HCT116 (cell line): Measurements from ENCODE around the gene CGNL1. TPM values are rescaled to one million over a fixed set of nuclear protein-coding genes. Genes with fewer than 3 reads are reported as not detected.

Source experiments
- ATAC-seq: fragments of 200-7000 bp; cut with Tn5 transposase; 2 replicates; pipeline ENCODE4 v1.9.1; 2020; ENCODE audit warnings: mild to moderate bottlenecking, moderate library complexity
- BruUV-seq: library from RNA; stranded (reverse); fragments of 400-500 nt; replicated peaks from 2 replicates; lab custom pipeline; 2021; lab: Mats Ljungman, UMichigan
- CTCF ChIA-PET: fragments of 300-600 bp; sonication (Branson Sonifier 250); formaldehyde crosslinking; loops from one replicate; lab custom pipeline; 2021; ENCODE audit warnings: antibody characterized with exemption; lab: Charles Lee
- POLR2A ChIA-PET: fragments of 300-600, 350-600 bp; sonication (Branson Sonifier 250); formaldehyde crosslinking; loops from one replicate; lab custom pipeline; 2021; ENCODE audit warnings: antibody characterized with exemption; lab: Charles Lee
- RAD21 ChIA-PET, 2 experiments: fragments of 300-600 bp; sonication (Branson Sonifier 250); formaldehyde crosslinking; loops; one replicate each; lab custom pipeline; 2023; ENCODE audit warnings: low total read pairs in 2 of 2; ENCODE audit not compliant: uncharacterized antibody in 2 of 2, unreplicated experiment in 2 of 2, low non-redundant PET in 1 of 2; lab: Charles Lee
- DNase-seq: peaks from one replicate; pipeline ENCODE4 v3.0.0-alpha.2; 2010; ENCODE audit warnings: low read depth, low spot score
- H2AFZ ChIP-seq: fragments of 200-600 bp; shearing (Covaris generic), sonication (generic); 2 replicates; pipeline ENCODE4 v1.6.1; 2017; ENCODE audit warnings: low read depth, mixed run types, mixed read lengths, antibody characterized with exemption, low read length; ENCODE audit not compliant: poor library complexity, severe bottlenecking
- H3K27ac ChIP-seq: 2 replicates; pipeline ENCODE4 v1.5.1; 2012; ENCODE audit warnings: low read depth, low read length
- H3K27me3 ChIP-seq: fragments of 200-600 bp; sonication (generic); 2 replicates; pipeline ENCODE4 v1.6.1; 2016; ENCODE audit warnings: mixed run types, low read length, mixed read lengths; ENCODE audit not compliant: insufficient read depth
- H3K36me3 ChIP-seq, 2 experiments: fragments of 200-500 bp in 1 of 2; fragments of 200-600 bp in 1 of 2; sonication (Bioruptor generic) in 1 of 2; sonication (generic) in 1 of 2; 2 replicates each; pipeline versions ENCODE4 v1.5.1 to v1.6.1; 2014 to 2016; ENCODE audit warnings: low read length in 2 of 2, inconsistent platforms in 1 of 2, mixed read lengths in 1 of 2, mixed run types in 1 of 2; ENCODE audit not compliant: insufficient read depth in 2 of 2, control insufficient read depth in 1 of 2
- H3K4me1 ChIP-seq, 2 experiments: fragments of 200-600 bp in 1 of 2; sonication (generic) in 1 of 2; 2 replicates each; pipeline versions ENCODE4 v1.5.1 to v1.6.1; 2012 to 2017; ENCODE audit warnings: low read length in 2 of 2, inconsistent platforms in 1 of 2, mild to moderate bottlenecking in 1 of 2, mixed read lengths in 1 of 2, mixed run types in 1 of 2, moderate library complexity in 1 of 2; ENCODE audit not compliant: insufficient read depth in 2 of 2, control insufficient read depth in 1 of 2
- H3K4me2 ChIP-seq: fragments of 200-600 bp; sonication (generic); 2 replicates; pipeline ENCODE4 v1.6.1; 2017; ENCODE audit warnings: mixed run types, low read length, mixed read lengths
- H3K4me3 ChIP-seq, 2 experiments: fragments of 200-600 bp in 1 of 2; sonication (generic) in 1 of 2; replicated peaks in 1 of 2; 2 replicates each; pipeline ENCODE4 v1.5.1; 2011 to 2016; ENCODE audit warnings: low read length in 2 of 2, control low read depth in 1 of 2, low read depth in 1 of 2, mild to moderate bottlenecking in 1 of 2, mixed read lengths in 1 of 2, mixed run types in 1 of 2
- H3K79me2 ChIP-seq: fragments of 200-600 bp; sonication (generic); 2 replicates; pipeline ENCODE4 v1.6.1; 2017; ENCODE audit warnings: mild to moderate bottlenecking, mixed run types, low read length, moderate library complexity, mixed read lengths; ENCODE audit not compliant: insufficient read depth
- H3K9ac ChIP-seq: fragments of 200-600 bp; sonication (generic); 2 replicates; pipeline ENCODE4 v1.6.1; 2016; ENCODE audit warnings: low read length, mixed read lengths
- H3K9me2 ChIP-seq: fragments of 200-600 bp; sonication (generic), shearing (Covaris generic); 2 replicates; pipeline ENCODE4 v1.6.1; 2017; ENCODE audit warnings: mixed run types, mild to moderate bottlenecking, moderate library complexity; ENCODE audit not compliant: insufficient read depth
- H3K9me3 ChIP-seq, 2 experiments: fragments of 200-500 bp in 1 of 2; fragments of 200-600 bp in 1 of 2; sonication (Bioruptor generic) in 1 of 2; sonication (generic) in 1 of 2; 2 replicates each; pipeline ENCODE4 v1.6.1; 2014 to 2017; ENCODE audit warnings: low read length in 2 of 2, mixed read lengths in 2 of 2, inconsistent platforms in 1 of 2, low read depth in 1 of 2, mild to moderate bottlenecking in 1 of 2, mixed run types in 1 of 2, moderate library complexity in 1 of 2; ENCODE audit not compliant: control insufficient read depth in 1 of 2, insufficient read depth in 1 of 2
- H4K20me1 ChIP-seq: fragments of 200-600 bp; sonication (generic), shearing (Covaris generic); 2 replicates; pipeline ENCODE4 v1.6.1; 2017; ENCODE audit warnings: mixed run types, mild to moderate bottlenecking, moderate library complexity; ENCODE audit not compliant: insufficient read depth
- intact Hi-C: fragments of 100-400 bp; cut with micrococcal nuclease; formaldehyde crosslinking; loops from 2 replicates; pipeline ENCODE4 v1.10.0; 2022
- total RNA-seq: library from RNA; stranded (reverse); gene quantifications from one replicate; pipeline ENCODE4 v1.2.1, GENCODE V29; 2021; ENCODE audit not compliant: unreplicated experiment
- TF ChIP-seq, protein P1 (sequence below): IDR thresholded peaks from 2 replicates; pipeline ENCODE4 v1.6.1; 2012
- TF ChIP-seq, protein P2 (sequence below), 3 experiments: fragments of 200-600 bp in 1 of 3; sonication (generic) in 1 of 3; IDR thresholded peaks in 2 of 3; conservative IDR thresholded peaks in 1 of 3; 2 replicates each; pipeline ENCODE4 v1.5.1; 2012 to 2017; ENCODE audit warnings: low read depth in 2 of 3, low read length in 2 of 3, antibody characterized with exemption in 1 of 3, borderline replicate concordance in 1 of 3, control low read depth in 1 of 3, mild to moderate bottlenecking in 1 of 3, mixed read lengths in 1 of 3, mixed run types in 1 of 3, moderate library complexity in 1 of 3; ENCODE audit not compliant: insufficient read depth in 1 of 3
- TF ChIP-seq, protein P3 (sequence below): IDR thresholded peaks from 2 replicates; pipeline ENCODE4 v1.6.1; 2012; ENCODE audit warnings: low read depth

The CGNL1 gene
- total RNA-seq, 1 experiment from 2014 or later, result 2.2 TPM

DNA sequence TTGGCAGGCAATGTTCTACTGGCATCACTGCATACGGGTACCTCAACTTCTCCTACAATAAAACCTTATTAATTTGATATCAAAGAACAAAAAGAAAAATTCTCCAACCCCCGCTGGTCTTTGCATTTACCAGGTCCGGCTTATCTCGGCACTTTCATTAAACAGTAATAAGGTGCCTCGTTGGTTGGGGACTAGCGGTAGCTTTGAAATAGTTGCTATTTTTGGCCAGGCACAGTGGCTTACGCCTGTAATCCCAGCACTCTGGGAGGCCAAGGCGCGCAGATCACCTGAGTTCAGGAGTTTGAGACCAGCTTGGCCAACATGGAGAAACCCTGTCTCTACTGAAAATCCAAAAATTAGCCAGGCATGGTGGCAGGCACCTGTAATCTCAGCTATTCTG is 32.0 kb upstream of the CGNL1 start:
- no peak for DNase-seq
- intact Hi-C loops, result loop anchor here (5.0 to 10.0 kb wide), 3 partner anchors 518 to 841 kb away; no protein-coding TSS in a partner anchor
- TF ChIP-seq, protein P1, sequence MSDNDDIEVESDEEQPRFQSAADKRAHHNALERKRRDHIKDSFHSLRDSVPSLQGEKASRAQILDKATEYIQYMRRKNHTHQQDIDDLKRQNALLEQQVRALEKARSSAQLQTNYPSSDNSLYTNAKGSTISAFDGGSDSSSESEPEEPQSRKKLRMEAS, result no peak
- TF ChIP-seq, protein P2, sequence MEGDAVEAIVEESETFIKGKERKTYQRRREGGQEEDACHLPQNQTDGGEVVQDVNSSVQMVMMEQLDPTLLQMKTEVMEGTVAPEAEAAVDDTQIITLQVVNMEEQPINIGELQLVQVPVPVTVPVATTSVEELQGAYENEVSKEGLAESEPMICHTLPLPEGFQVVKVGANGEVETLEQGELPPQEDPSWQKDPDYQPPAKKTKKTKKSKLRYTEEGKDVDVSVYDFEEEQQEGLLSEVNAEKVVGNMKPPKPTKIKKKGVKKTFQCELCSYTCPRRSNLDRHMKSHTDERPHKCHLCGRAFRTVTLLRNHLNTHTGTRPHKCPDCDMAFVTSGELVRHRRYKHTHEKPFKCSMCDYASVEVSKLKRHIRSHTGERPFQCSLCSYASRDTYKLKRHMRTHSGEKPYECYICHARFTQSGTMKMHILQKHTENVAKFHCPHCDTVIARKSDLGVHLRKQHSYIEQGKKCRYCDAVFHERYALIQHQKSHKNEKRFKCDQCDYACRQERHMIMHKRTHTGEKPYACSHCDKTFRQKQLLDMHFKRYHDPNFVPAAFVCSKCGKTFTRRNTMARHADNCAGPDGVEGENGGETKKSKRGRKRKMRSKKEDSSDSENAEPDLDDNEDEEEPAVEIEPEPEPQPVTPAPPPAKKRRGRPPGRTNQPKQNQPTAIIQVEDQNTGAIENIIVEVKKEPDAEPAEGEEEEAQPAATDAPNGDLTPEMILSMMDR (IDR thresholded peaks at IDR 0.05 in 2 of 3, conservative IDR thresholded peaks at IDR 0.05 in 1 of 3; ENCODE audit: borderline replicate concordance in 1 of 3, insufficient read depth in 1 of 3, low read depth in 2 of 3, low read length in 2 of 3), result no peak
- TF ChIP-seq, protein P3, sequence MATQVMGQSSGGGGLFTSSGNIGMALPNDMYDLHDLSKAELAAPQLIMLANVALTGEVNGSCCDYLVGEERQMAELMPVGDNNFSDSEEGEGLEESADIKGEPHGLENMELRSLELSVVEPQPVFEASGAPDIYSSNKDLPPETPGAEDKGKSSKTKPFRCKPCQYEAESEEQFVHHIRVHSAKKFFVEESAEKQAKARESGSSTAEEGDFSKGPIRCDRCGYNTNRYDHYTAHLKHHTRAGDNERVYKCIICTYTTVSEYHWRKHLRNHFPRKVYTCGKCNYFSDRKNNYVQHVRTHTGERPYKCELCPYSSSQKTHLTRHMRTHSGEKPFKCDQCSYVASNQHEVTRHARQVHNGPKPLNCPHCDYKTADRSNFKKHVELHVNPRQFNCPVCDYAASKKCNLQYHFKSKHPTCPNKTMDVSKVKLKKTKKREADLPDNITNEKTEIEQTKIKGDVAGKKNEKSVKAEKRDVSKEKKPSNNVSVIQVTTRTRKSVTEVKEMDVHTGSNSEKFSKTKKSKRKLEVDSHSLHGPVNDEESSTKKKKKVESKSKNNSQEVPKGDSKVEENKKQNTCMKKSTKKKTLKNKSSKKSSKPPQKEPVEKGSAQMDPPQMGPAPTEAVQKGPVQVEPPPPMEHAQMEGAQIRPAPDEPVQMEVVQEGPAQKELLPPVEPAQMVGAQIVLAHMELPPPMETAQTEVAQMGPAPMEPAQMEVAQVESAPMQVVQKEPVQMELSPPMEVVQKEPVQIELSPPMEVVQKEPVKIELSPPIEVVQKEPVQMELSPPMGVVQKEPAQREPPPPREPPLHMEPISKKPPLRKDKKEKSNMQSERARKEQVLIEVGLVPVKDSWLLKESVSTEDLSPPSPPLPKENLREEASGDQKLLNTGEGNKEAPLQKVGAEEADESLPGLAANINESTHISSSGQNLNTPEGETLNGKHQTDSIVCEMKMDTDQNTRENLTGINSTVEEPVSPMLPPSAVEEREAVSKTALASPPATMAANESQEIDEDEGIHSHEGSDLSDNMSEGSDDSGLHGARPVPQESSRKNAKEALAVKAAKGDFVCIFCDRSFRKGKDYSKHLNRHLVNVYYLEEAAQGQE, result no peak

More for the DNA sequence above, 32.0 kb upstream of the CGNL1 start:
- RAD21 ChIA-PET, result no interaction called here
- H3K27ac ChIP-seq, result no peak overlapping the region
- ATAC-seq, result no peak
- no peak overlapping the region for H2AFZ ChIP-seq
- H3K27me3 ChIP-seq, result no peaks in the 10 kb centered on the region
- no peak overlapping the region for H3K9ac ChIP-seq
- no peaks in the 10 kb centered on the region for H3K4me1 ChIP-seq
- H3K4me3 ChIP-seq, result no peak overlapping the region
- CTCF ChIA-PET, result interaction anchor here (11.1 kb wide), 1 partner anchor 184 kb away, joined by 338 read pairs; no protein-coding TSS in a partner anchor
- no peaks in the 10 kb centered on the region for H3K79me2 ChIP-seq
- no peak overlapping the region for H3K4me2 ChIP-seq
- no peaks in the 10 kb centered on the region for H3K9me2 ChIP-seq
- peaks cover 0 to 8% of the 10 kb centered on the region in 2 experiments; a peak in 1 of 4 replicates for H3K9me3 ChIP-seq
- POLR2A ChIA-PET, result no interaction called here
- H3K36me3 ChIP-seq, result no peaks in the 10 kb centered on the region
- no peaks in the 10 kb centered on the region for H4K20me1 ChIP-seq
- no TSS peak for BruUV-seq
